Keratinocyte (primary cell): ENCODE measurements around the gene ANKRD28. TPM values are rescaled to one million over a fixed set of nuclear protein-coding genes. Genes with fewer than 3 reads are reported as not detected.
"Not testable (repeated sequence)": the region's sequence is repeated elsewhere in the genome, so short reads cannot be mapped to it uniquely, and the experiment has no call there.

Experiments used
- DNase-seq: peaks from one replicate; pipeline ENCODE4 v3.0.0-alpha.2; 2011; ENCODE audit warnings: low read depth, missing footprints, low spot score
- FAIRE-seq: peaks from 2 replicates; lab custom pipeline; 2011; peaks lifted over from hg19 to GRCh38; lab: Jason Lieb, UNC
- H2AFZ ChIP-seq: 2 replicates; pipeline ENCODE4 v1.6.0; 2012; ENCODE audit warnings: low read length, control low read depth, inconsistent platforms; ENCODE audit not compliant: control insufficient read depth
- H3K27ac ChIP-seq: 2 replicates; pipeline ENCODE4 v1.5.1; 2011; ENCODE audit warnings: low read length; ENCODE audit not compliant: control insufficient read depth, insufficient read depth
- H3K27me3 ChIP-seq: 3 replicates; pipeline ENCODE4 v1.6.0; 2011; ENCODE audit warnings: low read length; ENCODE audit not compliant: control insufficient read depth, insufficient read depth; ENCODE audit errors: extremely low read depth
- H3K36me3 ChIP-seq, 2 experiments: 2 replicates in 1 of 2; 3 replicates in 1 of 2; pipeline ENCODE4 v1.5.1; 2011; ENCODE audit warnings: low read length in 2 of 2, mild to moderate bottlenecking in 1 of 2; ENCODE audit not compliant: control insufficient read depth in 2 of 2, insufficient read depth in 2 of 2; ENCODE audit errors: extremely low read depth in 1 of 2
- H3K4me1 ChIP-seq: 3 replicates; pipeline ENCODE4 v1.5.1; 2011; ENCODE audit warnings: low read length; ENCODE audit not compliant: control insufficient read depth, insufficient read depth; ENCODE audit errors: extremely low read depth
- H3K4me2 ChIP-seq: 3 replicates; pipeline ENCODE4 v1.6.0; 2011; ENCODE audit warnings: low read depth, low read length; ENCODE audit not compliant: control insufficient read depth, insufficient read depth; ENCODE audit errors: extremely low read depth
- H3K4me3 ChIP-seq, 3 experiments: fragments of 200-600 bp in 1 of 3; sonication (generic) in 1 of 3; 2 replicates in 2 of 3; 3 replicates in 1 of 3; pipeline ENCODE4 v1.5.1; 2011 to 2016; ENCODE audit warnings: low read length in 3 of 3, mild to moderate bottlenecking in 3 of 3, control low read depth in 2 of 3, inconsistent platforms in 1 of 3, low read depth in 1 of 3, mixed read lengths in 1 of 3, mixed run types in 1 of 3, moderate library complexity in 1 of 3; ENCODE audit not compliant: control insufficient read depth in 2 of 3, insufficient read depth in 2 of 3; ENCODE audit errors: extremely low read depth in 1 of 3
- H3K79me2 ChIP-seq: 2 replicates; pipeline ENCODE4 v1.6.0; 2012; ENCODE audit warnings: low read length; ENCODE audit not compliant: control insufficient read depth, insufficient read depth
- H3K9ac ChIP-seq: 3 replicates; pipeline ENCODE4 v1.6.0; 2011; ENCODE audit warnings: low read length; ENCODE audit not compliant: control insufficient read depth, insufficient read depth; ENCODE audit errors: extremely low read depth
- H3K9me1 ChIP-seq: 3 replicates; pipeline ENCODE4 v1.6.0; 2011; ENCODE audit warnings: low read length; ENCODE audit not compliant: control insufficient read depth, insufficient read depth; ENCODE audit errors: extremely low read depth
- H3K9me3 ChIP-seq: 2 replicates; pipeline ENCODE4 v1.5.1; 2012; ENCODE audit warnings: low read depth, low read length; ENCODE audit not compliant: control insufficient read depth
- H4K20me1 ChIP-seq: 3 replicates; pipeline ENCODE4 v1.6.0; 2011; ENCODE audit warnings: low read length; ENCODE audit not compliant: control insufficient read depth, insufficient read depth; ENCODE audit errors: extremely low read depth
- EZH2 ChIP-seq: IDR thresholded peaks from one replicate; pipeline ENCODE4 v1.6.1; 2012; ENCODE audit warnings: inconsistent platforms, mild to moderate bottlenecking, low read length, moderate library complexity
- dilution Hi-C: fragments of 300-500 bp; cut with MboI; formaldehyde crosslinking; loops from one replicate; pipeline ENCODE4 v1.7.0; 2020; ENCODE audit warnings: low sequenced_read_pairs; ENCODE audit not compliant: extremely low pct_ligation_motif_present
- polyA plus RNA-seq, 5 experiments: library from polyadenylated mRNA; depleted of rRNA in 3 of 5; stranded (reverse) in 3 of 5; stranded (forward) in 1 of 5; unstranded in 1 of 5; fragments of >200 nt; gene quantifications; 1 replicate in 1 of 5; 2 replicates in 3 of 5; 3 replicates in 1 of 5; pipeline versions ENCODE4 v1.2.1 to v1.2.3, GENCODE V29; 2011 to 2012; ENCODE audit warnings: missing spikeins in 2 of 5, low read depth in 1 of 5, low replicate concordance in 1 of 5
- TF ChIP-seq, protein P1 (sequence below), 3 experiments: IDR thresholded peaks in 1 of 3; conservative IDR thresholded peaks in 1 of 3; optimal IDR thresholded peaks in 1 of 3; 2 replicates in 2 of 3; 3 replicates in 1 of 3; pipeline versions ENCODE3 to v1.5.1; 2011; ENCODE audit warnings: low read length in 3 of 3, mild to moderate bottlenecking in 3 of 3, moderate library complexity in 2 of 3, control low read depth in 1 of 3, inconsistent platforms in 1 of 3; ENCODE audit not compliant: insufficient read depth in 2 of 3; ENCODE audit errors: extremely low read depth in 1 of 3

Gene ANKRD28
- polyA plus RNA-seq, 1 donor (not counting 4 experiments of a cell fraction or from before 2014, with no cell fraction given): 32.7 TPM

DNA sequence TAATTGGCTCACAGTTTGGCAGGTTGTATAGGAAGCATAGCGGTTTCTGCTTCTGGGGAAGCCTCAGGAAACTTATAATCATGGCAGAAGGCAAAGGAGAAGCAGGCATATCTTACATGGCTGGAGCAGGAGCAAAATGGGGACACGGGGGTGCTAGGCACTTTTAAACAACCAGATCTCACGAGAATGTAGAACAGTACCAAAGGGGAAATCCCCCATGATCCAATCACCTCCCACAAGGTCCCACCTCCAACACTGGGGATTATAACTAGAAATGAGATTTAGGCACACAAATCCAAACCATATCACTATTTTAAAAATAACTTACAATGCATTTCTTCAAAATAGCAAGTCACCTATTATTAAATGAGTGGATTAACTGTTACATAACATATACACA lies 47.1 kb upstream of the ANKRD28 start:
- peaks cover 68% of the 10 kb centered on the region for H3K79me2 ChIP-seq
- no peaks in the 10 kb centered on the region for H4K20me1 ChIP-seq
- no peaks in the 10 kb centered on the region for H3K4me1 ChIP-seq
- no peaks in the 10 kb centered on the region for H3K9me1 ChIP-seq
- no peaks in the 10 kb centered on the region for H3K27me3 ChIP-seq
- H3K9ac ChIP-seq: no peak overlapping the region
- no peak overlapping the region for H3K4me2 ChIP-seq
- H2AFZ ChIP-seq: no peak overlapping the region
- no peak for TF ChIP-seq EZH2
- no peaks in the 10 kb centered on the region for H3K36me3 ChIP-seq
- dilution Hi-C loops: no loop called here
- no peaks in the 10 kb centered on the region for H3K9me3 ChIP-seq
- no peak for DNase-seq
- FAIRE-seq: no peak
- H3K4me3 ChIP-seq: no peak overlapping the region
- no peak overlapping the region for H3K27ac ChIP-seq

DNA sequence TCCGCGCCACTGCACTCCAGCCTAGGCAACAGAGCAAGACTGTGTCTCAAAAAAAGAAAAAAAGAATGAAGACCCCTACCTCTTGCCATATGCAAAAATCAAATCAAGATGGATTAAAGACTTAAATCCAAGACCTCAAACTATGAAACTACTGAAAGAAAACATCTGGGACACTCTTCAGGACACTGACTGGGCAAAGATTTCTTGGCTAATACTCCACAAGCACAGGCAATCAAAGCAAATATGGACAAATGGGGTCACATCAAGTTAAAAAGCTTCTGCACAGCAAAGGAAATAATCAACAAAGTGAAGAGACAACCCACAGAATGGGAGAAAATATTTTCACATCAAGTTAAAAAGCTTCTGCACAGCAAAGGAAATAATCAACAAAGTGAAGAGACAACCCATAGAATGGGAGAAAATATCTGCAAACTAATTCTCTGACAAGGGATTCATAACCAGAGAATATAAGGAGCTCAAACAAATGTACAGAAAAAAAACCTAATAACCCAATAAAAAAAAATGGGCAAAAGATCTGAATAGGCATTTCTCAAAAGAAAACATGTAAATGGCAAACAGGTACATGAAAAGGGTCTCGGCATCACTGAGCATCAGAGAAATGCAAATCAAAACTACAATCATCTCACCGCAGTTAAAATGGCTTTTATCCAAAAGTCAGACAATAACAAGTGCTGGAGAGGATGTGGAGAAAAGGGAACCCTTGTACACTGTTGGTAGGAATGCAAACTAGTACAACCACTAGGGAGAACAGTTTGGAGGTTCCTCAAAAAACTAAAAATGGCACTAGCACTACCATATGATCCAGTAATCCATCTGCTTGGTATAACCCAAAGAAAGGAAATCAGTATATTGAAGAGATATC lies 43.6 kb upstream of the ANKRD28 start:
- dilution Hi-C loops, H3K9me3 ChIP-seq, H3K9me1 ChIP-seq, H3K4me3 ChIP-seq, H3K27ac ChIP-seq, H3K4me2 ChIP-seq, FAIRE-seq, H2AFZ ChIP-seq, DNase-seq, H3K9ac ChIP-seq, H3K4me1 ChIP-seq, H4K20me1 ChIP-seq, H3K36me3 ChIP-seq, H3K27me3 ChIP-seq: not testable (repeated sequence)
- H3K79me2 ChIP-seq: peaks cover 75% of the 10 kb centered on the region

DNA sequence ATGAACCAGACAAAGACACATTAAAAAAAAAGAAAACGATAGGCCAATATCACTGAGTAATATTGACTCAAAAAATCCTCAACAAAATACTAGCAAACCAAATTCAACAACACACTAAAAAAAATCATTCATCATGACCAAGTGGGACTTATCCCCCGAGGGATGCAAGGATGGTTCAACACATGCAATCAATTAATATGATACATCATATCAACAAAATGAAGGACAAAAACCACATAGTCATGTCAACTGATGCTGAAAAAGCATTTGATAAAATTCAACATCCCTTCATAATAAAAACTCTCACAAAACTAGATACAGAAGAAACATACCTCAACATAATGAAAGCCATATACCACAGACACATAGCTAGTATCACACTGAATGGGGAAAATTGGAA lies 41.8 kb upstream of the ANKRD28 start:
- H3K36me3 ChIP-seq: no peaks in the 10 kb centered on the region
- H3K4me2 ChIP-seq: no peak overlapping the region
- H3K27me3 ChIP-seq: no peaks in the 10 kb centered on the region
- dilution Hi-C loops: no loop called here
- peaks cover 77% of the 10 kb centered on the region for H3K79me2 ChIP-seq
- no peak overlapping the region for H2AFZ ChIP-seq
- TF ChIP-seq, protein P1, sequence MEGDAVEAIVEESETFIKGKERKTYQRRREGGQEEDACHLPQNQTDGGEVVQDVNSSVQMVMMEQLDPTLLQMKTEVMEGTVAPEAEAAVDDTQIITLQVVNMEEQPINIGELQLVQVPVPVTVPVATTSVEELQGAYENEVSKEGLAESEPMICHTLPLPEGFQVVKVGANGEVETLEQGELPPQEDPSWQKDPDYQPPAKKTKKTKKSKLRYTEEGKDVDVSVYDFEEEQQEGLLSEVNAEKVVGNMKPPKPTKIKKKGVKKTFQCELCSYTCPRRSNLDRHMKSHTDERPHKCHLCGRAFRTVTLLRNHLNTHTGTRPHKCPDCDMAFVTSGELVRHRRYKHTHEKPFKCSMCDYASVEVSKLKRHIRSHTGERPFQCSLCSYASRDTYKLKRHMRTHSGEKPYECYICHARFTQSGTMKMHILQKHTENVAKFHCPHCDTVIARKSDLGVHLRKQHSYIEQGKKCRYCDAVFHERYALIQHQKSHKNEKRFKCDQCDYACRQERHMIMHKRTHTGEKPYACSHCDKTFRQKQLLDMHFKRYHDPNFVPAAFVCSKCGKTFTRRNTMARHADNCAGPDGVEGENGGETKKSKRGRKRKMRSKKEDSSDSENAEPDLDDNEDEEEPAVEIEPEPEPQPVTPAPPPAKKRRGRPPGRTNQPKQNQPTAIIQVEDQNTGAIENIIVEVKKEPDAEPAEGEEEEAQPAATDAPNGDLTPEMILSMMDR (optimal IDR thresholded peaks at IDR 0.05 in 1 of 3, IDR thresholded peaks at IDR 0.05 in 1 of 3, conservative IDR thresholded peaks at IDR 0.05 in 1 of 3; ENCODE audit: extremely low read depth in 1 of 3, insufficient read depth in 2 of 3, low read length in 3 of 3): no peak
- no peak for TF ChIP-seq EZH2
- no peak overlapping the region for H3K27ac ChIP-seq
- no peaks in the 10 kb centered on the region for H4K20me1 ChIP-seq
- H3K4me1 ChIP-seq: no peaks in the 10 kb centered on the region
- DNase-seq (no peak), FAIRE-seq (no peak)
- H3K9me1 ChIP-seq: no peaks in the 10 kb centered on the region
- H3K9me3 ChIP-seq: no peaks in the 10 kb centered on the region
- no peak overlapping the region for H3K4me3 ChIP-seq
- no peak overlapping the region for H3K9ac ChIP-seq
